ENCODE results near the gene NLK.
"Not testable (repeated sequence)": the region's sequence is repeated elsewhere in the genome, so short reads cannot be mapped to it uniquely, and the experiment has no call there.

DNA sequence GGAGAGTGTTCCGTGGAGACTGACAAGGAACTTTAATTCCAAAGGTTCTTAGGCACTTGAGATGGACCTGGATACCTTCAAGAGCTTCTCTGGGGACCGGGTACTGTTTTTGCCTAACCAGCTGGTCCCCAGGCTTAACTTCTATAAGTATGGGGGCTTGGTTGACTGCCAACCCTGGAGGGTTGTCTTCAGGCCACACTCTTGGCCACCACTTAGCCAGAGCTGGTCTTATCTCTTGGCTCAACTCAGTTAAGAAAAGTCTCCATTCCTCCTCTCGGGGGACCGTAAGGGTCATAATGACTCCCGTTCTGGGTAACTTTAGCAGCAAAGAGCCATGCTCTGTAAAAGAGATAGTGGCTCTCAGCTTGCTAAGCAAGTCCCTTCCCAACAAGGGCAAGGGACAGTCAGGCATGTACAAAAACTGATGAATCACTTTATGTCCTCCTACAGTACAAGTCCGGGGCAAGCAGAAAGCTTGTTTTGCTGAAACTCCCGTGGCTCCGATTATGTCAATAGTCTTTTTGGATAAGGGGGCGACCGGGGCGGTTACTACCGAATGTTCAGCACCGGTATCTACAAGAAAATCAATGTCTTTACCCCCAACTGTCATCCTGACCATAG, 193.7 kb downstream of the NLK start:
- TF ChIP-seq, protein P1, sequence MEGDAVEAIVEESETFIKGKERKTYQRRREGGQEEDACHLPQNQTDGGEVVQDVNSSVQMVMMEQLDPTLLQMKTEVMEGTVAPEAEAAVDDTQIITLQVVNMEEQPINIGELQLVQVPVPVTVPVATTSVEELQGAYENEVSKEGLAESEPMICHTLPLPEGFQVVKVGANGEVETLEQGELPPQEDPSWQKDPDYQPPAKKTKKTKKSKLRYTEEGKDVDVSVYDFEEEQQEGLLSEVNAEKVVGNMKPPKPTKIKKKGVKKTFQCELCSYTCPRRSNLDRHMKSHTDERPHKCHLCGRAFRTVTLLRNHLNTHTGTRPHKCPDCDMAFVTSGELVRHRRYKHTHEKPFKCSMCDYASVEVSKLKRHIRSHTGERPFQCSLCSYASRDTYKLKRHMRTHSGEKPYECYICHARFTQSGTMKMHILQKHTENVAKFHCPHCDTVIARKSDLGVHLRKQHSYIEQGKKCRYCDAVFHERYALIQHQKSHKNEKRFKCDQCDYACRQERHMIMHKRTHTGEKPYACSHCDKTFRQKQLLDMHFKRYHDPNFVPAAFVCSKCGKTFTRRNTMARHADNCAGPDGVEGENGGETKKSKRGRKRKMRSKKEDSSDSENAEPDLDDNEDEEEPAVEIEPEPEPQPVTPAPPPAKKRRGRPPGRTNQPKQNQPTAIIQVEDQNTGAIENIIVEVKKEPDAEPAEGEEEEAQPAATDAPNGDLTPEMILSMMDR (IDR thresholded peaks at IDR 0.05) = not testable (repeated sequence)
- TF ChIP-seq POLR2A, POLR2AphosphoS5 (IDR thresholded peaks at IDR 0.05): not testable (repeated sequence)

Data from transverse colon (tissue), 4 donors.